Dendritic cell treated with granulocyte-macrophage colony-stimulating factor and Interleukin-4, amounts not matched to agents 40 ng/mL and 50 ng/mL, for 4 days (primary cell): ENCODE results near the gene HEBP2.
"Not testable (repeated sequence)": the region's sequence is repeated elsewhere in the genome, so short reads cannot be mapped to it uniquely, and the experiment has no call there.

Experiments used
- H3K27ac Mint-ChIP-seq: one replicate; pipeline ENCODE4 v1.8.0; 2022; ENCODE audit warnings: mild to moderate bottlenecking, mixed read lengths
- H3K27me3 Mint-ChIP-seq: one replicate; pipeline ENCODE4 v1.8.0; 2022; ENCODE audit warnings: mild to moderate bottlenecking, mixed read lengths
- H3K36me3 Mint-ChIP-seq: one replicate; pipeline ENCODE4 v1.8.0; 2022; ENCODE audit warnings: low read depth, mixed read lengths
- H3K4me1 Mint-ChIP-seq: one replicate; pipeline ENCODE4 v1.8.0; 2022; ENCODE audit warnings: low read depth, mixed read lengths
- H3K4me3 Mint-ChIP-seq: one replicate; pipeline ENCODE4 v1.8.0; 2022; ENCODE audit warnings: mild to moderate bottlenecking, moderate library complexity, mixed read lengths
- H3K9me3 Mint-ChIP-seq: one replicate; pipeline ENCODE4 v1.8.0; 2022; ENCODE audit warnings: mixed read lengths
- intact Hi-C: fragments of 100-400 bp; cut with micrococcal nuclease; formaldehyde crosslinking; loops from one replicate; pipeline ENCODE4 v1.15.0; 2022

Gene HEBP2

GRCh38 chr6:138403801-138404665, at the start of gene HEBP2:
HEBP2 (plus strand) TSS chr6:138404223; CDS start chr6:138404496, 273 bp downstream.
- peaks cover 5% of the 10 kb centered on the region for H3K27me3 Mint-ChIP-seq
- no peaks in the 10 kb centered on the region for H3K9me3 Mint-ChIP-seq
- H3K36me3 Mint-ChIP-seq = peaks cover 26% of the 10 kb centered on the region
- H3K4me1 Mint-ChIP-seq = peaks cover 44% of the 10 kb centered on the region
- peak within 1 kb of the TSS; percentile 79 for H3K27ac Mint-ChIP-seq
- peak within 1 kb of the TSS; percentile 80 for H3K4me3 Mint-ChIP-seq
- intact Hi-C loops = loop anchor here (10.0 kb wide), 1 partner anchor 371 kb away; the partner anchor contains the start of gene CCDC28A

- no peaks in the 10 kb centered on the region for H3K27me3 Mint-ChIP-seq
- H3K27ac Mint-ChIP-seq = no peak overlapping the region
- no peaks in the 10 kb centered on the region for H3K9me3 Mint-ChIP-seq
- intact Hi-C loops = no loop called here
- H3K4me1 Mint-ChIP-seq = no peaks in the 10 kb centered on the region
- no peaks in the 10 kb centered on the region for H3K36me3 Mint-ChIP-seq
- H3K4me3 Mint-ChIP-seq = no peak overlapping the region
Measured at GRCh38 chr6:138357928-138358327, 46.1 kb upstream of the HEBP2 start.

- H3K27me3 Mint-ChIP-seq, intact Hi-C loops, H3K36me3 Mint-ChIP-seq, H3K4me1 Mint-ChIP-seq, H3K4me3 Mint-ChIP-seq, H3K27ac Mint-ChIP-seq, H3K9me3 Mint-ChIP-seq: not testable (repeated sequence)
Measured at GRCh38 chr6:138368684-138369083, 35.3 kb upstream of the HEBP2 start.

- Mint-ChIP-seq H3K27ac (no peak overlapping the region), H3K4me3 (no peak overlapping the region), H3K36me3 (no peaks in the 10 kb centered on the region), H3K4me1 (peaks cover 8% of the 10 kb centered on the region), H3K27me3 (peaks cover 1% of the 10 kb centered on the region), H3K9me3 (peaks cover 9% of the 10 kb centered on the region)
- intact Hi-C loops = no loop called here
Measured at GRCh38 chr6:138370631-138371451, 33.2 kb upstream of the HEBP2 start.

GRCh38 chr6:138371452-138371711, 32.6 kb upstream of the HEBP2 start:
- Mint-ChIP-seq H3K4me1 (peaks cover 8% of the 10 kb centered on the region), H3K27ac (no peak overlapping the region), H3K36me3 (no peaks in the 10 kb centered on the region), H3K9me3 (peaks cover 9% of the 10 kb centered on the region), H3K4me3 (no peak overlapping the region), H3K27me3 (no peaks in the 10 kb centered on the region)
- intact Hi-C loops = no loop called here

GRCh38 chr6:138371720-138372119, 32.3 kb upstream of the HEBP2 start:
- Mint-ChIP-seq H3K4me3 (no peak overlapping the region), H3K9me3 (peaks cover 9% of the 10 kb centered on the region), H3K27ac (no peak overlapping the region), H3K4me1 (peaks cover 8% of the 10 kb centered on the region), H3K36me3 (no peaks in the 10 kb centered on the region), H3K27me3 (no peaks in the 10 kb centered on the region)
- intact Hi-C loops = no loop called here

GRCh38 chr6:138372711-138373463, 31.1 kb upstream of the HEBP2 start:
- Mint-ChIP-seq H3K36me3 (no peaks in the 10 kb centered on the region), H3K27ac (no peak overlapping the region), H3K4me1 (peaks cover 8% of the 10 kb centered on the region), H3K9me3 (peaks cover 2% of the 10 kb centered on the region), H3K4me3 (no peak overlapping the region), H3K27me3 (no peaks in the 10 kb centered on the region)
- intact Hi-C loops = no loop called here

- Mint-ChIP-seq H3K36me3 (no peaks in the 10 kb centered on the region), H3K27ac (no peak overlapping the region), H3K27me3 (no peaks in the 10 kb centered on the region), H3K9me3 (no peaks in the 10 kb centered on the region), H3K4me1 (peaks cover 8% of the 10 kb centered on the region), H3K4me3 (no peak overlapping the region)
- intact Hi-C loops = no loop called here
Measured at GRCh38 chr6:138374230-138374629, 29.8 kb upstream of the HEBP2 start.

GRCh38 chr6:138374815-138375214, 29.2 kb upstream of the HEBP2 start:
- Mint-ChIP-seq H3K36me3 (no peaks in the 10 kb centered on the region), H3K9me3 (no peaks in the 10 kb centered on the region), H3K27ac (no peak overlapping the region), H3K4me3 (no peak overlapping the region), H3K27me3 (no peaks in the 10 kb centered on the region), H3K4me1 (peaks cover 8% of the 10 kb centered on the region)
- intact Hi-C loops = no loop called here

GRCh38 chr6:138377042-138377441, 27.0 kb upstream of the HEBP2 start:
- Mint-ChIP-seq H3K4me3 (no peak overlapping the region), H3K36me3 (no peaks in the 10 kb centered on the region), H3K27me3 (no peaks in the 10 kb centered on the region), H3K27ac (no peak overlapping the region), H3K4me1 (peaks cover 5% of the 10 kb centered on the region), H3K9me3 (no peaks in the 10 kb centered on the region)
- intact Hi-C loops = no loop called here

GRCh38 chr6:138377844-138378243, 26.2 kb upstream of the HEBP2 start, which contains the start of gene SMIM28:
SMIM28 (plus strand) TSS chr6:138377905; CDS start chr6:138378073, 168 bp downstream.
- H3K9me3 Mint-ChIP-seq = no peaks in the 10 kb centered on the region
- intact Hi-C loops = no loop called here
- H3K36me3 Mint-ChIP-seq = no peaks in the 10 kb centered on the region
- no peak within 1 kb of the TSS for H3K4me3 Mint-ChIP-seq
- H3K27ac Mint-ChIP-seq = no peak within 1 kb of the TSS
- H3K4me1 Mint-ChIP-seq = peaks cover 10% of the 10 kb centered on the region
- no peaks in the 10 kb centered on the region for H3K27me3 Mint-ChIP-seq

- no peaks in the 10 kb centered on the region for H3K27me3 Mint-ChIP-seq
- intact Hi-C loops = no loop called here
- H3K27ac Mint-ChIP-seq = no peak overlapping the region
- no peaks in the 10 kb centered on the region for H3K36me3 Mint-ChIP-seq
- H3K9me3 Mint-ChIP-seq = no peaks in the 10 kb centered on the region
- H3K4me1 Mint-ChIP-seq = peaks cover 11% of the 10 kb centered on the region
- no peak overlapping the region for H3K4me3 Mint-ChIP-seq
Measured at GRCh38 chr6:138378463-138378862, 25.6 kb upstream of the HEBP2 start.

- no peaks in the 10 kb centered on the region for H3K9me3 Mint-ChIP-seq
- H3K27me3 Mint-ChIP-seq = no peaks in the 10 kb centered on the region
- no peak overlapping the region for H3K27ac Mint-ChIP-seq
- H3K36me3 Mint-ChIP-seq = no peaks in the 10 kb centered on the region
- H3K4me1 Mint-ChIP-seq = peaks cover 11% of the 10 kb centered on the region
- no peak overlapping the region for H3K4me3 Mint-ChIP-seq
- intact Hi-C loops = no loop called here
Measured at GRCh38 chr6:138382498-138383265, 21.3 kb upstream of the HEBP2 start.
